ENCODE measurements around the gene SLC44A4.

- TF ChIP-seq ELF4 (CRISPR knock-in tag; IDR thresholded peaks at IDR 0.05; ENCODE audit: low read depth) (no peak), SMAD4 (CRISPR knock-in tag; IDR thresholded peaks at IDR 0.05) (no peak), ESRRA (CRISPR knock-in tag; IDR thresholded peaks at IDR 0.05; ENCODE audit: borderline replicate concordance) (no peak)
- TF ChIP-seq, protein P1, sequence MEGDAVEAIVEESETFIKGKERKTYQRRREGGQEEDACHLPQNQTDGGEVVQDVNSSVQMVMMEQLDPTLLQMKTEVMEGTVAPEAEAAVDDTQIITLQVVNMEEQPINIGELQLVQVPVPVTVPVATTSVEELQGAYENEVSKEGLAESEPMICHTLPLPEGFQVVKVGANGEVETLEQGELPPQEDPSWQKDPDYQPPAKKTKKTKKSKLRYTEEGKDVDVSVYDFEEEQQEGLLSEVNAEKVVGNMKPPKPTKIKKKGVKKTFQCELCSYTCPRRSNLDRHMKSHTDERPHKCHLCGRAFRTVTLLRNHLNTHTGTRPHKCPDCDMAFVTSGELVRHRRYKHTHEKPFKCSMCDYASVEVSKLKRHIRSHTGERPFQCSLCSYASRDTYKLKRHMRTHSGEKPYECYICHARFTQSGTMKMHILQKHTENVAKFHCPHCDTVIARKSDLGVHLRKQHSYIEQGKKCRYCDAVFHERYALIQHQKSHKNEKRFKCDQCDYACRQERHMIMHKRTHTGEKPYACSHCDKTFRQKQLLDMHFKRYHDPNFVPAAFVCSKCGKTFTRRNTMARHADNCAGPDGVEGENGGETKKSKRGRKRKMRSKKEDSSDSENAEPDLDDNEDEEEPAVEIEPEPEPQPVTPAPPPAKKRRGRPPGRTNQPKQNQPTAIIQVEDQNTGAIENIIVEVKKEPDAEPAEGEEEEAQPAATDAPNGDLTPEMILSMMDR (IDR thresholded peaks at IDR 0.05), result no peak
- TF ChIP-seq, protein P2, sequence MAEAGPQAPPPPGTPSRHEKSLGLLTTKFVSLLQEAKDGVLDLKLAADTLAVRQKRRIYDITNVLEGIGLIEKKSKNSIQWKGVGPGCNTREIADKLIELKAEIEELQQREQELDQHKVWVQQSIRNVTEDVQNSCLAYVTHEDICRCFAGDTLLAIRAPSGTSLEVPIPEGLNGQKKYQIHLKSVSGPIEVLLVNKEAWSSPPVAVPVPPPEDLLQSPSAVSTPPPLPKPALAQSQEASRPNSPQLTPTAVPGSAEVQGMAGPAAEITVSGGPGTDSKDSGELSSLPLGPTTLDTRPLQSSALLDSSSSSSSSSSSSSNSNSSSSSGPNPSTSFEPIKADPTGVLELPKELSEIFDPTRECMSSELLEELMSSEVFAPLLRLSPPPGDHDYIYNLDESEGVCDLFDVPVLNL (CRISPR knock-in tag; IDR thresholded peaks at IDR 0.05; ENCODE audit: borderline replicate concordance, low read depth), result no peak
- TF ChIP-seq, protein P3, sequence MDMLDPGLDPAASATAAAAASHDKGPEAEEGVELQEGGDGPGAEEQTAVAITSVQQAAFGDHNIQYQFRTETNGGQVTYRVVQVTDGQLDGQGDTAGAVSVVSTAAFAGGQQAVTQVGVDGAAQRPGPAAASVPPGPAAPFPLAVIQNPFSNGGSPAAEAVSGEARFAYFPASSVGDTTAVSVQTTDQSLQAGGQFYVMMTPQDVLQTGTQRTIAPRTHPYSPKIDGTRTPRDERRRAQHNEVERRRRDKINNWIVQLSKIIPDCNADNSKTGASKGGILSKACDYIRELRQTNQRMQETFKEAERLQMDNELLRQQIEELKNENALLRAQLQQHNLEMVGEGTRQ (CRISPR knock-in tag; IDR thresholded peaks at IDR 0.05), result no peak
- TF ChIP-seq, protein P4, sequence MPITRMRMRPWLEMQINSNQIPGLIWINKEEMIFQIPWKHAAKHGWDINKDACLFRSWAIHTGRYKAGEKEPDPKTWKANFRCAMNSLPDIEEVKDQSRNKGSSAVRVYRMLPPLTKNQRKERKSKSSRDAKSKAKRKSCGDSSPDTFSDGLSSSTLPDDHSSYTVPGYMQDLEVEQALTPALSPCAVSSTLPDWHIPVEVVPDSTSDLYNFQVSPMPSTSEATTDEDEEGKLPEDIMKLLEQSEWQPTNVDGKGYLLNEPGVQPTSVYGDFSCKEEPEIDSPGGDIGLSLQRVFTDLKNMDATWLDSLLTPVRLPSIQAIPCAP (CRISPR knock-in tag; IDR thresholded peaks at IDR 0.05), result no peak
Measured at GRCh38 chr6:31830886-31831335, 47.9 kb downstream of the SLC44A4 start.

Data from WTC11 (cell line).